ENCODE measurements around the gene FGF5.

DNA sequence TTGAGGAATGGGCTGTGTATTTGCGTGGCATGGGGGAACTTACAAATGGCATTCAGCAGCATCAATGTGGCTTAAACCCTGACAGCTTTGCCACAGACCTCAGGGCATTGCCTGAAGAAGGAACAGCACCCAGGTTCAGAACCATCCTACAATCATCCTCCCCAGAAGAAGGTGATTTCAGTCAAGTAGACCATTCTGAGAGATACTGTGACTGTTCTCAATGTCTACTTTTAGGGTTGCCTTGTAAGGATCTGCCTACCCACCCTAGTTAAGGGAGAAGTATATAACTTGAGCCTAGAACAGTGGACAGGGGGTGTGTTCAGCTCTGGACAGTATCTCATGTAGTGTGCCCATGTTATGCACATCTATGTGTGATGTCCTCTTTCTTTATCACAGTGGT lies 1.6 kb upstream of the FGF5 start:
- TF ChIP-seq, protein P1, sequence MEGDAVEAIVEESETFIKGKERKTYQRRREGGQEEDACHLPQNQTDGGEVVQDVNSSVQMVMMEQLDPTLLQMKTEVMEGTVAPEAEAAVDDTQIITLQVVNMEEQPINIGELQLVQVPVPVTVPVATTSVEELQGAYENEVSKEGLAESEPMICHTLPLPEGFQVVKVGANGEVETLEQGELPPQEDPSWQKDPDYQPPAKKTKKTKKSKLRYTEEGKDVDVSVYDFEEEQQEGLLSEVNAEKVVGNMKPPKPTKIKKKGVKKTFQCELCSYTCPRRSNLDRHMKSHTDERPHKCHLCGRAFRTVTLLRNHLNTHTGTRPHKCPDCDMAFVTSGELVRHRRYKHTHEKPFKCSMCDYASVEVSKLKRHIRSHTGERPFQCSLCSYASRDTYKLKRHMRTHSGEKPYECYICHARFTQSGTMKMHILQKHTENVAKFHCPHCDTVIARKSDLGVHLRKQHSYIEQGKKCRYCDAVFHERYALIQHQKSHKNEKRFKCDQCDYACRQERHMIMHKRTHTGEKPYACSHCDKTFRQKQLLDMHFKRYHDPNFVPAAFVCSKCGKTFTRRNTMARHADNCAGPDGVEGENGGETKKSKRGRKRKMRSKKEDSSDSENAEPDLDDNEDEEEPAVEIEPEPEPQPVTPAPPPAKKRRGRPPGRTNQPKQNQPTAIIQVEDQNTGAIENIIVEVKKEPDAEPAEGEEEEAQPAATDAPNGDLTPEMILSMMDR (IDR thresholded peaks at IDR 0.05): no peak
- TF ChIP-seq POLR2A (IDR thresholded peaks at IDR 0.05): no peak
- no peak for TF ChIP-seq POLR2AphosphoS5 (IDR thresholded peaks at IDR 0.05; ENCODE audit: insufficient read depth in 1 of 2, low read depth in 1 of 2)
